Adrenal gland (tissue), 5 donors: ENCODE measurements around the gene AIFM2.

Source experiments
- CTCF ChIP-seq, 6 experiments: fragments of 450-650 bp in 4 of 6; fragments of 200-600 bp in 2 of 6; sonication (generic) in 1 of 6; IDR thresholded peaks; 1 replicate in 5 of 6; 2 replicates in 1 of 6; pipeline versions ENCODE4 v1.5.1 to v1.8.0; 2016 to 2021; ENCODE audit warnings: antibody characterized with exemption in 6 of 6, mild to moderate bottlenecking in 2 of 6, moderate library complexity in 1 of 6
- POLR2A ChIP-seq, 2 donors: fragments of 450-650 bp; IDR thresholded peaks; one replicate each; pipeline ENCODE4 v1.6.1; 2017; ENCODE audit warnings: antibody characterized with exemption in 2 of 2, mild to moderate bottlenecking in 2 of 2, moderate library complexity in 1 of 2
- donor health status: DM: no; HTN: no; CAD: no.

- TF ChIP-seq POLR2A (IDR thresholded peaks at IDR 0.05) = no peak
- no peak for TF ChIP-seq CTCF (IDR thresholded peaks at IDR 0.05)
These were observed 8.2 kb downstream of the AIFM2 start for GRCh38 chr10:70124415-70124814.
